OCI-LY7 (cell line): ENCODE data around the gene SIGLEC6.

Experiments used
- EZH2phosphoT487 ChIP-seq: fragments of 200-600 bp; sonication (generic); IDR thresholded peaks from 2 replicates; pipeline ENCODE4 v1.6.1; 2018; ENCODE audit warnings: low read depth, borderline replicate concordance, mild to moderate bottlenecking, mixed run types, antibody characterized with exemption, low read length, moderate library complexity, mixed read lengths
- TF ChIP-seq, protein P1 (sequence below): fragments of 200-600 bp; sonication (generic); conservative IDR thresholded peaks from 2 replicates; pipeline ENCODE4 v1.5.1; 2014; ENCODE audit warnings: mild to moderate bottlenecking, antibody characterized with exemption, low read length, moderate library complexity, mixed read lengths

DNA sequence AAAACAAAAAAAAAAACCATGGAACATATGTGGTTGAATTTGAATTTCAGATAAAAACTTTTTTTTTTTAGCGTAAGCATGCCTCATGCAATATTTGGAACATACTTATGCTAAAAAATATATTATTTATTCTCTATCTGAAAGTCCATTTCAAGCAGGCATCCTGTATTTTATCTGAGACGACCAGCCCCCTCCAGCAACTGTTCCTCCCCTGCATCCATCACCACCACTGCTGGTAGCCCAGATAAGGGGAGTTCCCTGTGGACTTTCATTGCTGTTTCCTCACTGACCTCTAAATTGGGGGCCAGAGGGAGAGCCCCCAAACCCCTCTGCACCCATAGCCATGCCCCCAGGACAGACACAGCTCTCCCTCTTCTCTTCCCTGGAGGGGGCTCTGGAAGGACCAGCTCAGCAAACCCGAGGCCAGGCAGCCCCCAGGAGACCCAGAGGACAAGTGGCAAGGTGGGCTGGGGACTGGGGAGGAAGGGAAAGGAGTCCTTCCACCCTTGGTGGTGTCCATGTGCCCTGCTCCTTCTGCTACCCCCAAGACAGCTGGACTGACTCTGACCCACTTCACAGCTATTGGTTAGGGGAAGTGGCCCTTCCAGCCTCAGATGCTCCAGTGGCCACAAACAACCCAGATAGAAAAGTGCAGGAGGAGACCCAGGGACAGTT, 23.3 kb downstream of the SIGLEC6 start:
- TF ChIP-seq, protein P1, sequence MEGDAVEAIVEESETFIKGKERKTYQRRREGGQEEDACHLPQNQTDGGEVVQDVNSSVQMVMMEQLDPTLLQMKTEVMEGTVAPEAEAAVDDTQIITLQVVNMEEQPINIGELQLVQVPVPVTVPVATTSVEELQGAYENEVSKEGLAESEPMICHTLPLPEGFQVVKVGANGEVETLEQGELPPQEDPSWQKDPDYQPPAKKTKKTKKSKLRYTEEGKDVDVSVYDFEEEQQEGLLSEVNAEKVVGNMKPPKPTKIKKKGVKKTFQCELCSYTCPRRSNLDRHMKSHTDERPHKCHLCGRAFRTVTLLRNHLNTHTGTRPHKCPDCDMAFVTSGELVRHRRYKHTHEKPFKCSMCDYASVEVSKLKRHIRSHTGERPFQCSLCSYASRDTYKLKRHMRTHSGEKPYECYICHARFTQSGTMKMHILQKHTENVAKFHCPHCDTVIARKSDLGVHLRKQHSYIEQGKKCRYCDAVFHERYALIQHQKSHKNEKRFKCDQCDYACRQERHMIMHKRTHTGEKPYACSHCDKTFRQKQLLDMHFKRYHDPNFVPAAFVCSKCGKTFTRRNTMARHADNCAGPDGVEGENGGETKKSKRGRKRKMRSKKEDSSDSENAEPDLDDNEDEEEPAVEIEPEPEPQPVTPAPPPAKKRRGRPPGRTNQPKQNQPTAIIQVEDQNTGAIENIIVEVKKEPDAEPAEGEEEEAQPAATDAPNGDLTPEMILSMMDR: no peak
- no peak for TF ChIP-seq EZH2phosphoT487
